GM19468 (cell line): ENCODE measurements around the gene SSH2.

Experiments
- ATAC-seq: cut with Tn5 transposase; IDR thresholded peaks from one replicate; pipeline ENCODE4 v1.9.1; 2021; ENCODE audit warnings: mild to moderate bottlenecking, moderate library complexity, moderate number of reproducible peaks; ENCODE audit not compliant: unreplicated experiment; ENCODE audit errors: extremely low read depth

SSH2 gene

DNA sequence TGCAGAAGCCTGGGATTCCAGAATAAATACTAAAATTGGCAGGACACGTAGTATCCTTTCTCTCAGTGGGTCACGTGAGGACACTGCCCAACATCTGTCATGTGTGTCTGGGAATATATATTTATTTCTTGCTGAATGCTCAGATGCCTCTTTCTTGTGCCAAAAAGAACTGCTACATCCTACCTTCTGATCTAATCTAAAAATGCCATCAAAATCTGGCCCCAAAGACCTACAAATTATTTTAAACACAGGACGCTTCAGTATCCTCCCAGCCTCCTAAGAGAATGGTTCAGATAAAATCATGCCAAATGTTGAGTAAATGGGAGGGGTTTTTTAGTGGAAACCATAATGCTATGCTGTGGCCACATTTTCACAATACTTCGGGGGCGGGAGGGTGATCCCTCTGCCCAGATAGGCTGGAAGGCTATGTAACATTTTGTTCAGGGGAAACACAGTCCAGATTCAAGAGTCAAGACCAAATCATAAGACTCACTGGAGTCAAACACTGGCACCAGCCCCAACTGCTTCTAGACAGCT, 284.4 kb downstream of the SSH2 start:
- no peak for ATAC-seq

DNA sequence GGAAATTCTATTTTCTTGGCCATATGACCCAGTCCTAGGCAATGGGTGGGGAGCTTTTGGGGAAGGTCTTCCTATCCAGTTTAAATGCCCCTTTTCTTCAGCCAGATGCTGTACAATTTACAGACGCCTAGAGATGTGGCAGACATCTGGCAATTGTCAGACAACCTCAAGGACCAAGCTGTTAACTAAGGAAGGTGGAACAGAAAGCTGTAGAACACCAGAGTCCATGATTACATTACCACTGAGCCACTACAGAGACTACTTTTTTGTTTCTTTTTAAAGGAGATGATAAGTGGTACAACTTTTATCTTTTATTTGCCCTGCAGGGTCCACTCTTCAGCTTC, 286.2 kb downstream of the SSH2 start:
- no peak for ATAC-seq

DNA sequence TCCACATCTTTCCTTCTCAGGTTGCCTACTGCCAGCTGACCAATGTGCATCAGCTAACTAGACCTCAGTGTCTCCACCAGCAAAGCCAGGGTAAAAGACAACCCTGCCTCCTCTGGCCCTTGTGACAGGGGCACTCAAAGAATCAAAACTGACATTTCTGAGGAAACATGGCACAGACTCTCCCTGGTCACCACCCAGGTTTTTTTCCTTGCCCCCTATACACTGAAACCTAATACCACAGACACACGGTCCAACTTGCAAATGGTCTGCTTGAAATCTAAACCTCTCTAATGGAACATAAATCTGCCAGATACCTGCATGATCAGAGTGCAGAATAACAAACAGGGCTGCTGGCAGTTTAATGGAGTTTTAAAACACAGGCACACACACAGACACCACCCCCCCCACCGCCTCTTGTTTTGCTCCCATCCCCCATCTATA, 287.8 kb downstream of the SSH2 start:
- ATAC-seq, result no peak

DNA sequence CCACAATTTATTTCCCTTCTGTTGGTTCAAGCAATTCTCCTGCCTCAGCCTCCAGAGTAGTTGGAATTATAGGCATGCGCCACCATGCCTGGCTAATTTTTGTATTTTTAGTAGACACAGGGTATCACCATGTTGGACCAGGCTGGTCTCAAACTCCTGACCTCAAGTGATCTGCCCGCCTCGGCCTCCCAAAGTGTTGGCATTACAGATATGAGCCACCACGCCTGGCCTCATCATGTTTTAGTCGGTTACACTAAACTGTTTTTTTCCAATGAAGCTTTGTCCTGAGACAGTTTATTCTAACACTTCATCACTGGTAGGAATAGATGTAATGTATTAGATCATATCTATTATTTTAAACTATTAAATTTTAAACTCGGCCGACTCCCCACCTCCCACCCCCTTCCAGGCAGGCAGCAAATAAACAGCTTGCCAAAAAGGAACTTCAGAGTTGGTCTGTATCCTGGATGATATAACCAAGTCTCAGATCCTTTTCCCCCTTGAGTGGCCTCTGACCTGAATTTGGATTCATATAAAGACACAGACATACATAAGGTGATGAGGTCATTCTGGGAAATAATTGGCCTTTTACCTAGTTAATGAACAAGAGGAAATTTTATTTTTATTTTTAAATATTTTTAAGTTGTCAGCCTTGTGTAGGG, 288.9 kb downstream of the SSH2 start:
- no peak for ATAC-seq

DNA sequence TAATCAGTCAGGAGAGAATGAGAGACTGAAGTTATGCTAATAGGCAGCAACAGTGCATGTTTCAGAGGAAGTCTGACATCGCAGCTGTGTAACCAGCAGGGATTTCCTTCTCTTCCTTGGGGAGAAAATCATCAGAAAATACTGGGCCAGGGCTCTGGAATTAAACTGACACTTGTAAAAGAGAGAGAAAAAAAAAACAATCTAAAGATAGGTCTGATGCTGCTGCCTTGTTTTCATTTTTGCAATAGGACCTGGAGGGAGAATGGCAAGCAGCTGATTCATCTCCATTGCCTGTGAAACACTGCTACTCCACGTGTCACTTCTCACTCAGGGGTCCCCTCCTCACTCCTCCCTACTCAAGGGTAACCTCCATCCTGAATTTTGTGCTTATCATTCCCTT, 289.6 kb downstream of the SSH2 start:
- ATAC-seq, result no peak

DNA sequence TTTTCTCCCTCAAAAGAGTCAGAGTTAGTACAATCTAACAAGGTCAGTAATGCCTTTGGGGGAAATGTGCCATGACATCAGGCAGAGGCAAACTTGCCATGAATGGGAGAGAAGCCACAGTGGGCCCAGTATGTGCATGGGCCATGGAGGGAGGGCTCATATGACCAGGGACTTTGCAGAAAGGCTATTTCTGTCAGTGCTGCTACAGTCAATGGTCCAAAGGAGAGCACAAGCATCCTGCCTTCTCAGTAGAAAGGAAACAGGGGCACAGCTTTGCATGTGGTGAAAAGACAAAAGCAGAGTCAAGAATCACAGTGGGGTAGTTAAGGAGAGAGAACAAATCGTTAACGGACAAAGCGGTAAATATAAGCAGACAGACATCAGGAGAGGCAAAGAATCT, 296.1 kb downstream of the SSH2 start:
- no peak for ATAC-seq

DNA sequence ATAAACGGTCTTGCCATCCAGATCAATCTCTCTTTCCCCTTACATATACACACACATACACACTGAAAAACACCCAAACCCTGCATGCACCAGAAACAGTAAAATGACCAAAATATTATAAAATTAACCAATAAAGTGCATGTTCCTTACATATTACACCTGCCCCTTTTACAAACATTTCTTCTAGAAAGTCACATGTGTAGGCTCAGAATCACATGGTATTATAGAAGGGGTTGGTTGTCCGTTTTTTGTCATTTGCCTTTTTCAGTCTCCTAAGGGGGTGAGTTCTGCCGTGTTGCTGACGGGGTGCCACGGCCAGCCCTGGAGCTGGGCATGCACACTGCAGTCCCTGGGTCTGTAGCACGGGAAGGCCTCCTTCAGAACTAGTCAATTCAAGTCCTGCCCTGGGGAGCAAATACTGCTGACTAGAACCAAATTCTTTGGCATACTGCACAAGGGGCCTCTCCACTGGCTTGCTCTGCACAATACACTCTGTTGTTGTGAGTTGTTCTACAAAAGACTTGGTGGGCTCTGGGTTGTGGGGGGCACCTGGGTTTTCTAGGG, 299.3 kb downstream of the SSH2 start:
- no peak for ATAC-seq

DNA sequence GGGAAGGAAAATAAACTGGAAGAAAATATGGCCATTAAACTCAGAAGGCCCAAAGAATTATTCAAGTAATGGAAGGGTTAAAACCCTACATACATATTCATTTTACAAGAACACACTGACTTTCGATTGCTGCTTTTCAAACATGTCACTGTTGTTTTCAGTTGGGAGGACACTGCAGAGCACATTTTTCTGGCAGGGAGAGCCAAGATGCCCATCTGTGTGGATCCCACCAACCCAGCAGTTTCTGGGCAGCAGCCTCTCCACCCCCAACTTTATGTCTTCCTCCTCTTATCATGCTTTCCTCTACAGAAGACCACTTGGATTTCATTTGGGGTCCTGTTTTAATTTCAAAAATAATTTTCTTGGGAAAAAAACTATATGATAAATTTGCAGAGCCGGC, 300.2 kb downstream of the SSH2 start:
- ATAC-seq, result no peak

DNA sequence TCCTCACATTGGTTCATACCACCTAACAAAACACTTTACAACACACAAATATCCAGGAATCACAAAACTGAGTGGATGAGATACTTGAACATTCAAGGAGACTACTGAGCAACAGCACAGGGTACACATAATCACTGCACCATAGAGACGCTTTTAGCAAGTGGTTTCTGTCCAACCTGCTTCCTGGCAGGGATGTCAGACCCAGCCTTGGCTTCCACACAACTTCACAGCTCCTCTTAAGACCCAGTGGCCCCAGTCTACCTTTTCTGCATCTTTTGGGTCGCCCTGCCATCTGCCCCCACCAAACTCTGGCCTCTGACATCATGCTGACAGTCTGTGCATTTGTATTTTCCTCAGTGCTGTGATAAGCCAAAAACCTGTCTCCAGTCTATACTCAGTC, 301.4 kb downstream of the SSH2 start:
- no peak for ATAC-seq

DNA sequence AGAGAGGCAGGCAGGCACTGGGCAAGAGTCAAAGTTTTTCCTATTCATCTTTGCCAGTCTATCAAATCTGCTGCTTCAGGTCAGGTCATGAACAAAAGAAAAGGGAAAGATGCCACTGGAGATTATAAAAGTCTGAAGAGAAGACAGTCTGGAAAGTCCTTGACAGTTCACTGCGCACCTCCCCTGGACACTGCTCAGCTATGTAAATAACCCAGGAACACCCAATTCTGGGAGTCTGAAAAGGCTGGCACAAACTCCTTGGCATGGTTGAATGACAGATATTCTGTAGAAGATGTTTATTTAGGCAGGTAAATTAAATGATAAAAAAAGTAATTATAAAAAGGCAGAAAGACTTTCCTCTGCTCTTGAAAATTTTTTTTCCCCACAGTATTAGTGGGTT, 302.1 kb downstream of the SSH2 start:
- no peak for ATAC-seq

DNA sequence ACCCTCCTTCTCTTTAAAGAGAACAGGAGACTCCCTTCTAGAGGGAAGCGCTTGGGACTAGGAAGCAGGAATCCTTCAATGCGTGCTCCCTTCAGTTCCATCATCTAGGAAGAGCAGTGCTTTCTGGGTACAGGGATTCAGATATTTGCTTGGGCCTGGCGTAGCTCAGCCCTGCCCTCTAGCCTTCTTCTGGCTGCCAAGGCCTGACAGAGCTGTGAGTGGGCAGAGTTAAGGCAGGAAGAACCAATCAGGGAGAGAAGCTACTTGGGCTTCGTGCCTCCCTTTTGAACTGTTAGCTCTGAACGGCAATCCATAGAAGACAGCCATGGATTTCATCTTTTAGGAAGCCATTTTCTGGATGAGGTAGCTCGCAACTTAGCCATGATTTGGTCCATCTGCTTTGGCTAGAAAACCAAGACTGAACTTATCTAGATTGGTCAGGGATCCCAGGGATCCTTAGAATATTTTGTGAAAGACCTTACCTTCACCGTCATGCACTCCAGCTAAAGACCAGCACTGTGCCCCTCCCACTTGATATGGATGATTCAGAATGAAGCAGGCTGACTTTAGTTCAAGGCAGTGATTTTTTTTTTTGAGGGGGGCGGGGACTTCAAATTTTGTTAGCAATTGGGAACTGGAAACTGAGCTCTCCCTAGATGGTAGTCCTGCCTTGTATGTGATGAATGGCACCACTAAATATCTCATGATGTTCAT, 304.8 kb downstream of the SSH2 start:
- ATAC-seq, result no peak

DNA sequence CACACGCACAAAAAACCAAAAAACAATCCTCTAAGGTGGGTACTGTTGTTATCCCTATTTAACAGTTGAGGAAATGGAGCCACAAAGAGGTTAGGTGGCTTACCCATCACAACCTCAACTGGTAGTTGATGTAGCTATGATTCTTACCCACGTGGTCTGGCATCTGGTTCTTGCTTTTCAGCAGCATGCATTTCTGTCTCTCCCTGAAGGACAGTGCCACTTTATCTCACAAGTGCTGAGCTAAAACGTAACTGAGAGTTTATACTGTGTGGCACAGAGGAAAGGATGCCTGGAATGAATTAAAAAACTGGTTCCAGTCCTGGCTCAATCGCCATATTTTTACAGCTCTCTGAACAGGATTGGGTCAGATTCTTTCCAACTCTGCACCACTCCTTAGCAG, 305.4 kb downstream of the SSH2 start:
- no peak for ATAC-seq

DNA sequence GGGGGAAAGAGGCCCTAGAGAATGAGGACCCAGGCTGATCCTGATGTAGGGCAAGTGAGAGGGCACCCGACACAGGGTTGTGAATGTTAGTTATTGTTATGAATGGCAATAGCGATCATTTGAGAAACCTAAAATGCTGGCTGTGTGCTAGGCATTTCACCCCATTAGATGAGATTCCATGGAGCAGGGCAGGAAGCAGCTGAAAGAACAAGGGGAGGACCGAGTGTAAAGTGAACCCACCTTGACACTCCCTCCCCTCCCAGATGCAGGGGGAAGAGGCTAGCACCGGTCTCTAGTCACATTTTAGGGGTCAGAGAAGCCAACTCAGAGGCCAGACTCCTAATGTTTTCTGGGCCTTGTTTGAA, 306.8 kb downstream of the SSH2 start:
- ATAC-seq, result no peak

DNA sequence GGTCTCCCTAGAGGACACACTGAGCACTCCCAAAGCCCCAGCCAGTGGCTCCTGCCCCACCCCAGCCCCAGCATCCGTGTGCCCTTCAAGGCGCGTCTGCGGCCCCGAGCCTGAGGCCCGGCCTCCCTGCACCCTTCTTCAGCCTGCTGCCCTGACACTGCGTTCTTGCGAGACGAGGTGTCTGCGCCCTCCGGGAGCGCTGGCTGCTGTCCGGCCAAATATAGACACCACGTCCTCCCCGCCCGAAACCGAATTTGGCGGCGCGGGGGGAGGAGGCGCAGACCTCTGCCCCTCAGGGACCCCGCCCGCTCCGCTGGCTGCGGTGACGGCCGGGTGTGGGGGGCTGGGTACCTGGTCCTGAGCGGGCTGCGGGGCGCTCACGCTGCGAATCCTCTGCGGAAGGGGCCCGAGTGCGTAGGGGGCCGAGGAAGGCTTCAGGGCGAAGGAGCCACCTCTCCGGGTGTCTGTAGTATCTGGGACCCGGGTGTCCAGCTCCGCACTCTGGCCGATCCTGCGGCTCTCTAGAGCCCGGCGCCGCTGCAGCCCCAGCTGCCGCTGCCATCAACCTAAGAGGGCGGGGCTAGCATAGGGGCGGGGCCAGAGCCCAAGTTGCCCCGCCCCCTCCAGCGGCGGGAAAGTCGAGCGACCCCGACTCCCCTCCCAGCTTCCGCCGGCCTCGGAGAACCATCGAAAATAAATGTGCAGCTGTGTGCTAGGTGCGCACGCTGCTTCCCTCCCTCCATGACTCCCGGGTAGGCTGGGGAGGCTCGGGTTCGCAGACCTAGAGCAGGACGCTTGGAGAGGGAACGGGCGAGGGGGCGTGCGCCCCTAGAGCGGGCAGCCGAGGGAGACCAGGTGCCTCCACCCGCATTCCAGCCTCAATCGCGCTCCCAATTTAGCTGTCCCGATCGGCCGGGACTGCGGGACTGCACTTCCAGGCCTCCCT, 307.4 kb downstream of the SSH2 start, which contains the start of gene CORO6:
CORO6 (minus strand) TSS at position 576 of the 946 bp plus-strand sequence. CDS start 1,491 bp downstream, outside the sequence.
- ATAC-seq, result no peak

DNA sequence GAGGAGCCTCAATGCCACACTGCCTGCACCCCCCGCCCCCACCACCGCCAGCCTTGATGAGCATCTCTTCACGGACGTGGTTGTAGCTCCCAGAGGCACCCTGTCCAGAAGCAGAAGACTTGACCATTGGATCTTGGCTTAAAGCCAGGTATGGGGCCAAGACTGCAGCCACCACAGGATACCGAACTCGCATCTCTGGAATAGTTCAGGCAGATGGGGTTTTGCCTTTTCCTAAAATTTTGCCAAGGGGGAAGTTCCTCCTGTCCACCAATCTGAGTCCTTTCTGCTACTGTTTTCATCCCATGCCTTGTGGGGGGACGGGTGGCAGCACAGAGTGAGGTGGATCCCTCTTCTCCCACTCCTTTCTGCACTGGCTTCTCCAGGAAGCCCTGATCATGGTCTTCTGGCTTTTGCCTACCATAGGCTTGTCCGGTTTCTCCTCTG, 308.3 kb downstream of the SSH2 start:
- ATAC-seq, result no peak

DNA sequence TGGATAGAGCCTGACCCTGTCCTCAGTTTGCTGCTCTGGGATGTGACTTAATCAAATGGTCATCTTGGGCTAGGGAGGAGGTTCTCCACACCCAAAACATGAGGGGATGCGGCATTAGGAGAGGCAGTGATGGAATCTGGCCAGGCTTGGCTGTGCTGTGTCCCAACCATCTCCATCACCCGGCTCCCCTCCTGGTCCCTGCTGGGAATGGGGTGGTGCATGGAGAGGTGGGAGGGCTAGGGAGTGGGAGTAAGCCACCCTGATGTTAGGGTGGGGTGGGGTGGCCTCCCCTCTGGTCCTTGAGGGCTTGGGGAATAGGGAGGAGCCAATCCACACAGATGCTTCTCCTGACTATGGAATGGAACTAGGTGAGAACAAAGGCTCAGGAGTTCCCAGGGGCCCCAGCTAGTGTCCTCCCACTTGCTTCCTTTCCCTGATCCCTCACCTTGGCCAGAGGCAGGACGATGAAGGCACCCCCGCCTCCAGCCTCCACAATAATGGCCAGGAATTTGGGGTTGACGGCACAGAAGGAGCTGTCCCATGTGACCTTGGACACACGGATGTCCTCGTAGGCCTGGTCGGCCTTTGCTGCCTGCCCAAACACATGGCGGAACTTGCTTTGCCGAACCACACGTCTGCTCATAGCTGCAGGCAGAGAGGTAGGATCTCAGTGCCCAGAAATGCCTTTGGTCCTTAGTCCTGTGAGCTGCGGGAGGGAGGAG, 309.1 kb downstream of the SSH2 start:
- ATAC-seq, result no peak

DNA sequence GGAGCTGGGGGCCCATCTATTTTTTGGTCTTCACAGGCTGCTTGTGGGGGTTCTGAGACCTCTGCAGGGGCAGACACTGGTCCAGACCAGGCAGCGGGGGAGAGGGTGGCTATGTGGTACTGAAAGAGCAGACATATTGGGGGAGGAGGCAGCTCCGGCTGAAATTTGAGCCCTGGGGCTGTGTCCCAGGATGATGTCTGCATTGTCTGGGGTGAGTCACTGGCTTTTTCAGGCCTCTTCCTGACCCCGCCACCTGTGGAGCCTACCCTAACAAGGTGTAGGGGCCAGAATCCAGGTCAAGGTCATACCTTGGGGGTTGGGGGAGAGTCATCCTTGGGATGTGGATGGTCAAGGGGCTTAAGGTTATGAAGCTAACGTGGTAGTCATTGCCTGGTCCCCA, 309.8 kb downstream of the SSH2 start:
- no peak for ATAC-seq

DNA sequence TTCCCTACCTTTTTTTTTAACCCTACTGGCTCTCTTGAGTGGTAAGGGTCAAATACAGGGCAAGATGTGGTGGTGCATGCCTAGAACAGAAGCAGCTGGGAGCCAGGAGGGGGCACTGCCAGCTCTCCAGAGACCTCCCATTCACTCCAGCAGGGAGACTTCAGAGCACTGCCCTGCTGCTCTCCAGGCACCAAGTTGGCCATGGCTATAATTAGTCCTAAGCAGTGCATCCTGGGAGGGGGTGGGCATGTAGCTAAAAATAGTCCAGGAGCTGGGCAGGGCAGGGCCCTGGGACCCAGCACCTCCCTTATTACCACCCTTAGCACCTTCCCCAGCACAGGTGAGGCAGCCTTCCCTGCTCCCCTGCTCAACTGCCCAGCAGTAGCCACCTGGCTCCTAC, 310.8 kb downstream of the SSH2 start:
- ATAC-seq, result no peak

DNA sequence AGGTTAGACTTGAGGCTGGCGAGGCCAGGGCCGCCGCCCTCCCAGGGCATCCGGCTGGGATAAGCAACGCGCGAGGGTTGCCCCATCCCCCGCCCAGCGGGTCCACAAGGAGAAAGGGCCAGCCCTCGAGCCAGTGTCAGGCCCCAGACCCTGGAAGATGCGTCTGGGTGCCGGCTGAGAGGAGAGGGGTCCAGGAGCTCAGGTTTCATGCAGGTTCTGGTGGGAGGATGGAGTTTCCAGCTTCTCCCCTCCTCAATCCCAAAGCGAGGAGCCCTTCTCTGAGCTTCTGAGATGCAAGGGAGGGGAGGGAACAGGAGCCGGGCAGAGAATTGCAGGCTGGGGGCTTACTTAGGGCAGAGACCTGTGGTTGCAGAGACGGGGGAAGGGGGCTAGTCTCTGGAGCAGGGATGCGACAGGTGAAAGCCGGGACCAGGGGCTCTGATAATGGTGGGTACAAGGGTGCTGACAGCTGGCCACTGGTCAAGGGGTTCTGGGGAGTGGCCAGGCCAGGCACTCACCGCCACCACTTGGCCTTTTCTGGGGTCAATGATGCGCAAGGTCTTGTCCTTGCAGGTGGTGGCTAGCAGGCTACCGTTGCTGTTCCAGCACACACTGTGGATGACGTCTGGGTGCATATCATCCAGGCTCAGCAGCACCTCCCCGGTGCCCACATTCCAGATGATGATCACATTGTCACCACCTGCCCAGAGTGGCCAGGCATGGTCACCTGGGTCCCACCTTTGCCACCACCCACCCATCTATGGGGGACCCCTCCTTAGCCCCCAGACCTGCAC, 311.6 kb downstream of the SSH2 start:
- no peak for ATAC-seq
